GM12873 (cell line): ENCODE results near the gene LRCH1.

Experiments
- TF ChIP-seq, protein P1 (sequence below): IDR thresholded peaks from 2 replicates; pipeline ENCODE4 v1.5.1; 2012; ENCODE audit warnings: low read depth, mild to moderate bottlenecking, moderate library complexity, low read length, control low read depth; ENCODE audit not compliant: insufficient read depth; ENCODE audit errors: missing control alignments

Gene LRCH1

DNA sequence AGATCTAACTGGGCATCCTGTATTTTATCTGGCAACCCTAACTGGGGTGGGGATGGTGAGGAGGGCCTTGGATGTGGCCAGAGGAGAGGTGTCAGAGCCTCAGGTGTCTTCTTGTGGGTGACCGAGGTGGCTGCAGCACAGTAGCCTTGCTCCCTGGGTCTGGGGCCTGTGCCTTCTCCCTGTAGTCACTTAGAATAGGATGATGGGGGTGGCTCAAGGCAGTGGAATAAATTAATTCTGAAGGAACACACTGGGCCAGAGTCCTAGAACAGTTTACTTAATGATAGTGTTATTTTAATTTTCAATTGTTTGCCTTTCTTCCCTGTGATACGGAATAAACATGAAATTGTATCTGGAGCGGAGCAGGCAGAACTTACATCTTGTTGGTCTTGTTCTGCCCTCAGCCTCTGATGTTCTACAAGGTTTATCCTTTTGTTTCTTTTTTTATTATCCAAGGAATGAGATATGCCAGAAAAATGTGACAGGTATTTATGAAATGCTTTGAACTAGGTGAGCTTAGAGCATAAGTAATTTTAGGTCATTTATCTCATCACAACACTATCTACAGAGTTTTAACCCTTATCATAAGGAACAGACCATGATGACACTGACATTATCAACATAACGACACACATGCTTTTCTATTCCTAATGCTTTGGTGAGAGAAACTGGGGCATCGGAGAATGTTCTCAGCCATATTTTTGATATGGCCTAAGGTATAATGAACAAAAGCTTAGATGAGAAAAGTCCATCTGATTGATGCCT lies 51.4 kb downstream of the LRCH1 start:
- TF ChIP-seq, protein P1, sequence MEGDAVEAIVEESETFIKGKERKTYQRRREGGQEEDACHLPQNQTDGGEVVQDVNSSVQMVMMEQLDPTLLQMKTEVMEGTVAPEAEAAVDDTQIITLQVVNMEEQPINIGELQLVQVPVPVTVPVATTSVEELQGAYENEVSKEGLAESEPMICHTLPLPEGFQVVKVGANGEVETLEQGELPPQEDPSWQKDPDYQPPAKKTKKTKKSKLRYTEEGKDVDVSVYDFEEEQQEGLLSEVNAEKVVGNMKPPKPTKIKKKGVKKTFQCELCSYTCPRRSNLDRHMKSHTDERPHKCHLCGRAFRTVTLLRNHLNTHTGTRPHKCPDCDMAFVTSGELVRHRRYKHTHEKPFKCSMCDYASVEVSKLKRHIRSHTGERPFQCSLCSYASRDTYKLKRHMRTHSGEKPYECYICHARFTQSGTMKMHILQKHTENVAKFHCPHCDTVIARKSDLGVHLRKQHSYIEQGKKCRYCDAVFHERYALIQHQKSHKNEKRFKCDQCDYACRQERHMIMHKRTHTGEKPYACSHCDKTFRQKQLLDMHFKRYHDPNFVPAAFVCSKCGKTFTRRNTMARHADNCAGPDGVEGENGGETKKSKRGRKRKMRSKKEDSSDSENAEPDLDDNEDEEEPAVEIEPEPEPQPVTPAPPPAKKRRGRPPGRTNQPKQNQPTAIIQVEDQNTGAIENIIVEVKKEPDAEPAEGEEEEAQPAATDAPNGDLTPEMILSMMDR: no peak

DNA sequence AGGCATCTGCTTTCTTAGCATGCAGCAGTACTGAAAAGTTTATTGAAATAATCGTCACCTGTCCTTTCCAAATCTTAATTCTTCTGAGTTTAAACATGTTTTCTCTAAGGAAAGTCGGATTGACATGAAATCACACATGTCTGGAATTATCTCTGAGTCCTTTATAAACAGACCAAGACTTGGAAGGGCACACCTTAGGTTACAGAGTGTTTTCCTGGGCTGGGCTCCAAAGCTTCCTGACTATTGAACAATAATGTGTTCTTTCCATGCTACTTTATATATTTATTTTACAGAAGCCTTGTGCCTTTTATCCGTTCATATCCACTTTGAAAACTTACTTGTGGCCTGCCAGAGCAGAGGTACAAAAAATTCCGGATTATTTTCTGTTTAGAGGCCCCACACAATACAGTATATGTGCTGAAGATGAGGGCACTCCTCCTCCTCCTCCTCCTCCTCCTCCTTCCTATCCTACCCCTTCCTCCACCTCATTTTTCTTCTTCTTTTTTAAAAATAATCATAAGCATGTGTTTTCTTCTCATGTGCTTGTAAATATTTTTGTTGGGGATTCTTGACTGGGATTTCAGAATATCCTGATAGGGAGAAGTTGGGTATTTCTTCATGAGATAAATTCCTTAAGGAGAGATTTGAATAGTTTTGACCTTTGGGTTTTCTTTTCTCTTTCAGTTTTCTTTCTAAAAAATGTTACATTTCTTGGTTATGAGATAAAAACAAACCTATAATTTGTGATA lies 52.3 kb downstream of the LRCH1 start:
- TF ChIP-seq, protein P1: no peak

DNA sequence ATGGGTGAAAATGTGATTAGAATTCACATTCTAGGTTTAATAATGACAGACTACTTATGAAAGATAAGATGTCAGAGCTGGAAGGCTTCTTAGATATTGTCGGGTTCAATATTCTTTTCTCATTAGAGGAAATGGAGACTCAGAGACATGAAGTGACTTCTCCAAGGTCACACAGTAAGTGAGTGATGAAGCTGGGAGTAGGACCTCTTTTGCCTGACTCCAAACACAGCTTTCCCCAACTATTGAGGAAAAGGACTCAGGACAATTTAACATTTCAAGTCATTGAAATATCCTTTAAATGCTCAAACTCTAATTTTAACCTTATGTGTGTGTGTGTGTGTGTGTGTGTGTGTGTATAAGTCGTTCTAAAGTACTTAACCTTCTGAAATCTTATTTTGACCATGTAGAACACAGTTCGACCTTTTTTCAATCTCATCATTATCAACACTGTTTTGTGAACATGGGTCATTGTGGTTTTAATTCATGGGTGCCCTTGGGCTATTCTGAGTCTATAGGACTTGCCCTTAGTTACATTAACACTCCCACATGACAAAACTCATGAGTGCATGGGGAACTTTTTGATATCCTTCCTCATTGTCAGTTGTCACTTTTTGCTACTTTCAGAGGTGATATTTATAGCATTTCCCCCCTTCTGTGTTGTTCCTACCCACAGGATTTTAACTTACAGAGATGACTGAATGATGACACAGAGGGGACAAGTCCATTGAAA lies 53.0 kb downstream of the LRCH1 start:
- TF ChIP-seq, protein P1: no peak

DNA sequence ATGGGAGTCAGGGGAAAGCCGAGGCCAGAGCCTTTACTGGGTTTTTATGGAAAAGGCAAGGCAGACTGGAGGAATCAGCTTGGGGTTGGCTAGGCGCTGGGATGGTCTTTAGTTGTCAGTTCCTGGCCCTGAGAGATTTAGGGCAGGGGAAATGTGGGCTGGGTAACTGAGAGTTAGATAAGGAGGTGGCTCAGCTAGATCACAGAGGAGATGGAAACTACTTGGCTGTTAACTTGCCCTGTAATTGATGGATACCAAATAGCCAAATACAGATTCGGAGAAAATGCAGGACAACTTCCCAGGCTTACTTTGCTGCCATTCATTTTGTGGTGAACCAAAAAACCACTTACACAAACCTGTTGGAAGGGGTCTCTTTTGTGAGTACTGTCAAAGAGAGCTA lies 54.0 kb downstream of the LRCH1 start:
- TF ChIP-seq, protein P1: no peak

DNA sequence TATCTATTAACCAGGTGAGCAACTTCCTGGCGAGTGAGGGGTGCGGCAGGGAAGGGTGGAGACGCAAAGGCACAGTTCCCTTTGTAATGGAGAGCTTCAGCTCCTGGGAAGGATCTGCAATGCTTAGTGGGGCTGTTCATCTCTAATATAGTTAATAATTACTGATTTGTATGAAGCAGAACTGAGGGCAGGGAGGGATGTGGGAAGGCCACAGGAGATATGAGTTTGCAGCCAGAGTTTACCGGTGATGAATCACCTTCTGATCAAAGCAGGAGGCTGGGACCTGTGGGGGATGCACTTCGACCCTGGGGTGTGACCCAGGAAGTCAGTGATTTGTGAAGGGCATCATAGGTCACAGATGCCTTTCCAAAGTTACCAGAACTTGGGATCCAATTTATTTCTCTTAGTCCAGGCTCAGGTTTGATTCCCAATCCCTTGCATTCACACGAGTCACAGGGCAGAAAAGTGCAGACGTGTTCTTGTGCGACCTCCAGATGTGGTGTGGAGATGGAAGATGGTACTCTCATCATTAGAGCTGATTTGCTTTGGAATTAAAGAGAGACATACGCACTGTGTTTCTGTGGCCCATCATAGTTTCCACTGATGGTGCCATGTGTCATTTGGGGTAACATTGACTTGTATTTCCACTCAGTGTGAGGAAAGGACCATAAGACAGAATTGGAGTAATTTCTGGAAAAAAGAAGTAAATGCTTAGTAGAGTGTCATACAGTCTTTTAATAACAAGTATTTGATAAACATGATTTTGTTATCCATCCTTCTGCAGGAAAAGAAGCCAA lies 55.0 kb downstream of the LRCH1 start:
- TF ChIP-seq, protein P1: no peak

DNA sequence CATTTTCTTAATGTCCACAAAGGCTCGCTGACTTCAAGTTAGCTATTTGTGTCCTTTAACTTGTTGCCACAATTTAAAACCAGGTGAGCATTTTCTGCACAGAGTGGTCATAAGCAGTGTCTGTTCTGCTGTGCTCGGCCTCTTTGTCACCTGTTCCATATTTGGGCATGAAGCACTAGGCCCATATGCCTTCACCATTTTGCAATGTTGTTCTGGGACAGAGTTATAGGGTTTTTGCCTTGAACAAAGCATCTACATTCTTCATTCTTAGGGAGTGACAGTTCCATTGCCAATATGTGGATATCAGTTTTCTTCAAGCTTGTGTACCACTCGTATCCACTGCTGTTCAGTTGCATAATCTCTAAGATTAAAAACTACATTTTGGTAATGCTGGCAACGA lies 56.1 kb downstream of the LRCH1 start:
- TF ChIP-seq, protein P1: no peak

DNA sequence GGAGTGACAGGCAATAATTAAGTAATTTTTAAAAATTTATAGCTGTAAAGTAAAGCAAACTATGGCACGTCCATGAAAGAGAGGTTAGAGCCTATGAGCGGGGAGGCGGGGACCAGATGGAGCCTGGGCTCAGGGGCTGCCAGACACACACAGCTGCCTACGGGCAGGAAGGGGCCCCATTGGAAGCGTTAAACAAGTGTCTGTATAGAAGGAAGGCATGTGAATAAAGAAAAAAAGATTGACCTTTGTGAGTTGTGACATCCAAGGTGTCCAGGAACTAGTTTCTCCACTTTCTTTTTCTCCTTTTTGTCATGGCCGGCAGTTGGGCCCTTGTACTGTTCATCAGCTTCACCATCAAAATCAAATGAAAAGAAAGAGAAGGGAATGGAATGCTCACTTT lies 56.8 kb downstream of the LRCH1 start:
- TF ChIP-seq, protein P1: no peak
